ENCODE measurements around the gene PDSS2. TPM values are rescaled to one million over a fixed set of nuclear protein-coding genes. Genes with fewer than 3 reads are reported as not detected.

Gene PDSS2
- total RNA-seq, 1 experiment from 2014 or later: 17.8 TPM

DNA sequence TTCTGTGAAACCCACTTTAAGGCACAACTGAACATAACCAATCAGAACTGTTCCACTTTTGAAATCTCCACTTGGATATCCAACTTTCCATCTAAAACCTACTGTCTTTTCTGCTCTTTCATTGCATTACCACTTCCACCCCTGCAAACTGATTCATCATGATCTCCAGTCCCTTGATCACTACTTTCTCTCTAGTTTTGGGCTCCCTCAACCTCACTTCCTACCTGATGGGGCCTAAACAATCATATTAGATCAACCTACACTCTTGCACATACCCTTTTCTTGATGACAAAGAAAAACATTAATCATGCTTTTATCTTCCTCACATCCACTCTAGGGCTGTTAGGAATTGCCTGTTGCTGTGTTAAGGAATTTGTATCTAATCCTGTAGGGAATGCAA lies 137.6 kb downstream of the PDSS2 start:
- Histone ChIP-seq H3K36me3 (ENCODE audit: low read depth) (no peaks in the 10 kb centered on the region), H3K4me1 (replicated peaks; ENCODE audit: insufficient read depth) (no peaks in the 10 kb centered on the region), H2AFZ (no peak overlapping the region), H3K27ac (no peak overlapping the region), H3K4me3 (no peak overlapping the region), H3F3A (ENCODE audit: insufficient read depth, low read depth) (no peaks in the 10 kb centered on the region), H4K20me1 (ENCODE audit: insufficient read depth) (peaks cover 1% of the 10 kb centered on the region; the same call in 1 of the 2 replicates), H3K9me3 (ENCODE audit: insufficient read depth, low read depth) (no peaks in the 10 kb centered on the region), H3K9me2 (ENCODE audit: insufficient read depth) (no peaks in the 10 kb centered on the region), H3K79me2 (ENCODE audit: low read depth) (no peaks in the 10 kb centered on the region), H3K27me3 (ENCODE audit: insufficient read depth, low read depth) (no peaks in the 10 kb centered on the region), H3K4me2 (no peak overlapping the region)
- intact Hi-C loops (cut with micrococcal nuclease; ENCODE audit: unreplicated experiment): no loop called here
- DNase-seq: peak in 1 of 2 experiments; percentile 18
- CTCF ChIA-PET: interaction anchor here (0.6 kb wide), 1 partner anchor 39 kb away, joined by 4 read pairs; no protein-coding TSS in a partner anchor
- POLR2A ChIA-PET (ENCODE audit: unreplicated experiment): no interaction called here
- BruUV-seq (replicated peaks): no TSS peak
- TF ChIP-seq EZH2 (IDR thresholded peaks at IDR 0.05; ENCODE audit: low read depth): no peak
- no peak for TF ChIP-seq CTCF (conservative IDR thresholded peaks at IDR 0.05)

- no peaks in the 10 kb centered on the region for H3K4me1 ChIP-seq (replicated peaks; ENCODE audit: insufficient read depth)
- no peaks in the 10 kb centered on the region for H3K36me3 ChIP-seq (ENCODE audit: low read depth)
- peaks cover 5% of the 10 kb centered on the region; the same call in 1 of the 2 replicates for H4K20me1 ChIP-seq (ENCODE audit: insufficient read depth)
- POLR2A ChIA-PET (ENCODE audit: unreplicated experiment): no interaction called here
- intact Hi-C loops (cut with micrococcal nuclease; ENCODE audit: unreplicated experiment): loop anchor here (5.0 kb wide), 1 partner anchor 188 kb away; no protein-coding TSS in a partner anchor
- DNase-seq: no peak
- H3K9me3 ChIP-seq (ENCODE audit: insufficient read depth, low read depth): no peaks in the 10 kb centered on the region
- H3K27me3 ChIP-seq (ENCODE audit: insufficient read depth, low read depth): no peaks in the 10 kb centered on the region
- no peak overlapping the region for H2AFZ ChIP-seq
- no peak overlapping the region for H3K4me2 ChIP-seq
- H3K27ac ChIP-seq: no peak overlapping the region
- no peaks in the 10 kb centered on the region for H3K9me2 ChIP-seq (ENCODE audit: insufficient read depth)
- no peaks in the 10 kb centered on the region for H3K79me2 ChIP-seq (ENCODE audit: low read depth)
- TF ChIP-seq EZH2 (IDR thresholded peaks at IDR 0.05; ENCODE audit: low read depth): no peak
- TF ChIP-seq CTCF (conservative IDR thresholded peaks at IDR 0.05): no peak
- BruUV-seq (replicated peaks): no TSS peak
- H3F3A ChIP-seq (ENCODE audit: insufficient read depth, low read depth): no peaks in the 10 kb centered on the region
- no peak overlapping the region for H3K4me3 ChIP-seq
- CTCF ChIA-PET: interaction anchor here (0.6 to 0.8 kb wide), 2 partner anchors 730 to 855 kb away, joined by 3 to 12 read pairs; no protein-coding TSS in a partner anchor
These were observed 139.3 kb downstream of the PDSS2 start for GRCh38 chr6:107319906-107320530.

GRCh38 chr6:107318100-107318736 lies 141.1 kb downstream of the PDSS2 start:
- BruUV-seq (replicated peaks): no TSS peak
- Histone ChIP-seq H3K9me3 (ENCODE audit: insufficient read depth, low read depth) (no peaks in the 10 kb centered on the region), H3K79me2 (ENCODE audit: low read depth) (no peaks in the 10 kb centered on the region), H2AFZ (no peak overlapping the region), H3F3A (ENCODE audit: insufficient read depth, low read depth) (no peaks in the 10 kb centered on the region), H3K4me1 (replicated peaks; ENCODE audit: insufficient read depth) (no peaks in the 10 kb centered on the region), H3K4me2 (no peak overlapping the region), H3K27me3 (ENCODE audit: insufficient read depth, low read depth) (no peaks in the 10 kb centered on the region), H3K4me3 (no peak overlapping the region), H3K9me2 (ENCODE audit: insufficient read depth) (no peaks in the 10 kb centered on the region), H3K36me3 (ENCODE audit: low read depth) (no peaks in the 10 kb centered on the region), H3K27ac (no peak overlapping the region), H4K20me1 (ENCODE audit: insufficient read depth) (peaks cover 10% of the 10 kb centered on the region)
- TF ChIP-seq CTCF (conservative IDR thresholded peaks at IDR 0.05) (peak; percentile 76), EZH2 (IDR thresholded peaks at IDR 0.05; ENCODE audit: low read depth) (no peak)
- ChIA-PET POLR2A (ENCODE audit: unreplicated experiment) (interaction anchor here (0.7 kb wide), 1 partner anchor 12 kb away, joined by 4 read pairs; no protein-coding TSS in a partner anchor), CTCF (interaction anchor here (0.6 to 1.2 kb wide), 8 partner anchors 10 to 983 kb away, joined by 3 to 13 read pairs (median 4); partner anchors contain the start of gene PDSS2)
- peak in 1 of 2 experiments; percentile 37 for DNase-seq
- intact Hi-C loops (cut with micrococcal nuclease; ENCODE audit: unreplicated experiment): loop anchor here (1.0 to 5.0 kb wide), 2 partner anchors 186 to 357 kb away; no protein-coding TSS in a partner anchor
